Natural killer cell (primary cell): ENCODE data around the gene CAVIN2. TPM values are rescaled to one million over a fixed set of nuclear protein-coding genes. Genes with fewer than 3 reads are reported as not detected.

Source experiments
- ATAC-seq, 3 donors: fragments of 150-1000 bp in 2 of 3; fragments of 200-7000 bp in 1 of 3; cut with Tn5 transposase; 1 replicate in 1 of 3; 2 replicates in 2 of 3; pipeline ENCODE4 v1.10.0; 2021; ENCODE audit warnings: mild to moderate bottlenecking in 2 of 3, moderate library complexity in 2 of 3
- DNase-seq, 2 donors: peaks; one replicate each; pipeline versions ENCODE4 v3.0.0 to v3.0.0-alpha.2; 2013 to 2021; ENCODE audit warnings: mixed read lengths in 1 of 2
- H3K27ac ChIP-seq: one replicate; pipeline ENCODE4 v1.5.1; 2013; ENCODE audit warnings: mild to moderate bottlenecking, low read length
- H3K27me3 ChIP-seq: one replicate; pipeline ENCODE4 v1.6.1; 2013; ENCODE audit warnings: low read length; ENCODE audit not compliant: control insufficient read depth, insufficient read depth
- H3K36me3 ChIP-seq: one replicate; pipeline ENCODE4 v1.6.1; 2013; ENCODE audit warnings: low read length; ENCODE audit not compliant: control insufficient read depth, insufficient read depth
- H3K4me1 ChIP-seq: one replicate; pipeline ENCODE4 v1.6.1; 2013; ENCODE audit warnings: low read length; ENCODE audit not compliant: control insufficient read depth, insufficient read depth
- H3K4me3 ChIP-seq: one replicate; pipeline ENCODE4 v1.5.1; 2013; ENCODE audit warnings: low read length
- H3K9me3 ChIP-seq: one replicate; pipeline ENCODE4 v1.6.1; 2013; ENCODE audit warnings: low read length; ENCODE audit not compliant: control insufficient read depth, insufficient read depth
- H3K27ac Mint-ChIP-seq, 2 donors: one replicate each; pipeline ENCODE4 v1.8.0; 2022; ENCODE audit warnings: mild to moderate bottlenecking in 2 of 2, mixed read lengths in 2 of 2, moderate library complexity in 1 of 2
- H3K27me3 Mint-ChIP-seq, 2 donors: one replicate each; pipeline ENCODE4 v1.8.0; 2022; ENCODE audit warnings: low read depth in 2 of 2, mixed read lengths in 2 of 2
- H3K36me3 Mint-ChIP-seq: one replicate; pipeline ENCODE4 v1.8.0; 2022; ENCODE audit warnings: mixed read lengths
- H3K4me1 Mint-ChIP-seq, 2 donors: one replicate each; pipeline ENCODE4 v1.8.0; 2022; ENCODE audit warnings: mixed read lengths in 2 of 2
- H3K4me3 Mint-ChIP-seq: one replicate; pipeline ENCODE4 v1.8.0; 2022; ENCODE audit warnings: mild to moderate bottlenecking, moderate library complexity, mixed read lengths
- H3K9me3 Mint-ChIP-seq, 2 donors: one replicate each; pipeline ENCODE4 v1.8.0; 2022; ENCODE audit warnings: mixed read lengths in 2 of 2
- CTCF ChIP-seq: fragments of 200-600 bp; IDR thresholded peaks from one replicate; pipeline ENCODE4 v1.8.0; 2022; ENCODE audit warnings: antibody characterized with exemption
- WGBS: methylation state at CpG from one replicate; pipeline ENCODE4 v1.1.7; 2013; ENCODE audit warnings: missing lambda C conversion rate; ENCODE audit not compliant: insufficient coverage; 5-methylcytosine and 5-hydroxymethylcytosine counted together
- intact Hi-C: fragments of 100-400 bp; cut with micrococcal nuclease; formaldehyde crosslinking; loops from one replicate; pipeline ENCODE4 v1.14.2; 2022
- total RNA-seq, 4 donors: library from RNA; stranded (reverse); fragments of 120-200 nt in 1 of 4; gene quantifications; one replicate each; pipeline versions ENCODE4 v1.2.3 to v1.2.4, GENCODE V29; 2013 to 2022

The CAVIN2 gene, protein sequence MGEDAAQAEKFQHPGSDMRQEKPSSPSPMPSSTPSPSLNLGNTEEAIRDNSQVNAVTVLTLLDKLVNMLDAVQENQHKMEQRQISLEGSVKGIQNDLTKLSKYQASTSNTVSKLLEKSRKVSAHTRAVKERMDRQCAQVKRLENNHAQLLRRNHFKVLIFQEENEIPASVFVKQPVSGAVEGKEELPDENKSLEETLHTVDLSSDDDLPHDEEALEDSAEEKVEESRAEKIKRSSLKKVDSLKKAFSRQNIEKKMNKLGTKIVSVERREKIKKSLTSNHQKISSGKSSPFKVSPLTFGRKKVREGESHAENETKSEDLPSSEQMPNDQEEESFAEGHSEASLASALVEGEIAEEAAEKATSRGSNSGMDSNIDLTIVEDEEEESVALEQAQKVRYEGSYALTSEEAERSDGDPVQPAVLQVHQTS
- total RNA-seq = 10 to 100 TPM in 1 of 3 donors, 1 to 10 TPM in 2; 1.9 to 23.7 (median 9.9) TPM
- total RNA-seq (2013) = 123 TPM

- Histone ChIP-seq H3K36me3 (no peaks in the 10 kb centered on the region), H3K9me3 (no peaks in the 10 kb centered on the region), H3K27ac (no peak within 1 kb of the TSS), H3K4me3 (no peak within 1 kb of the TSS), H3K4me1 (peaks cover 8% of the 10 kb centered on the region), H3K27me3 (peaks cover 4% of the 10 kb centered on the region)
- peaks cover 0 to 9% of the 10 kb centered on the region in 2 donors for H3K4me1 Mint-ChIP-seq
- no peaks in the 10 kb centered on the region for H3K9me3 Mint-ChIP-seq
- H3K4me3 Mint-ChIP-seq = no peak within 1 kb of the TSS
- TF ChIP-seq CTCF = no peak
- intact Hi-C loops = no loop called here
- H3K27me3 Mint-ChIP-seq = peaks cover 16 to 19% of the 10 kb centered on the region in 2 donors
- H3K27ac Mint-ChIP-seq = no peak within 1 kb of the TSS
- ATAC-seq = peak in 1 of 3 donors; percentile 42
- H3K36me3 Mint-ChIP-seq = no peaks in the 10 kb centered on the region
- WGBS = 13% methylated on average over 31 of the region's 31 CpGs
- DNase-seq = no peak
Measured at GRCh38 chr2:191846515-191847476, at the start of gene CAVIN2. TSS of gene CAVIN2 (minus strand) at chr2:191847088. CDS start at chr2:191846925, 163 bp downstream.

GRCh38 chr2:191895743-191896142 lies 48.9 kb upstream of the CAVIN2 start:
- H3K4me1 ChIP-seq = no peaks in the 10 kb centered on the region
- H3K4me1 Mint-ChIP-seq = peaks cover 0 to 4% of the 10 kb centered on the region in 2 donors
- peaks cover 3 to 9% of the 10 kb centered on the region in 2 donors for H3K27me3 Mint-ChIP-seq
- WGBS = 85% methylated on average over 2 of the region's 2 CpGs
- H3K36me3 ChIP-seq = no peaks in the 10 kb centered on the region
- TF ChIP-seq CTCF = no peak
- no peak overlapping the region for H3K27ac ChIP-seq
- H3K4me3 Mint-ChIP-seq = no peak overlapping the region
- no peak overlapping the region for H3K27ac Mint-ChIP-seq
- intact Hi-C loops = no loop called here
- no peaks in the 10 kb centered on the region for H3K36me3 Mint-ChIP-seq
- peaks cover 0 to 3% of the 10 kb centered on the region in 2 donors for H3K9me3 Mint-ChIP-seq
- no peaks in the 10 kb centered on the region for H3K9me3 ChIP-seq
- H3K4me3 ChIP-seq = no peak overlapping the region
- H3K27me3 ChIP-seq = no peaks in the 10 kb centered on the region
- ATAC-seq (no peak), DNase-seq (no peak)

GRCh38 chr2:191895195-191895594 lies 48.3 kb upstream of the CAVIN2 start:
- Histone ChIP-seq H3K27ac (no peak overlapping the region), H3K36me3 (no peaks in the 10 kb centered on the region), H3K27me3 (no peaks in the 10 kb centered on the region), H3K9me3 (no peaks in the 10 kb centered on the region), H3K4me1 (no peaks in the 10 kb centered on the region), H3K4me3 (no peak overlapping the region)
- intact Hi-C loops = no loop called here
- no peak for DNase-seq
- TF ChIP-seq CTCF = no peak
- H3K9me3 Mint-ChIP-seq = no peaks in the 10 kb centered on the region
- no peak overlapping the region for H3K27ac Mint-ChIP-seq
- 93% methylated on average over 4 of the region's 4 CpGs for WGBS
- H3K36me3 Mint-ChIP-seq = no peaks in the 10 kb centered on the region
- H3K27me3 Mint-ChIP-seq = peaks cover 3 to 9% of the 10 kb centered on the region in 2 donors
- H3K4me3 Mint-ChIP-seq = no peak overlapping the region
- peaks cover 0 to 4% of the 10 kb centered on the region in 2 donors for H3K4me1 Mint-ChIP-seq
- ATAC-seq = no peak
